Endothelial cell of umbilical vein (primary cell): ENCODE results near the gene ATAD2B.

Experiments
- EZH2 ChIP-seq: IDR thresholded peaks from 2 replicates; pipeline ENCODE4 v1.6.1; 2012; ENCODE audit warnings: borderline replicate concordance, low read depth, mild to moderate bottlenecking, moderate library complexity, low read length, inconsistent platforms; ENCODE audit not compliant: severe bottlenecking
- JUN ChIP-seq: IDR thresholded peaks from 2 replicates; pipeline ENCODE4 v1.6.1; 2011; ENCODE audit warnings: borderline replicate concordance, low read depth; ENCODE audit not compliant: insufficient read length, insufficient read depth
- POLR2A ChIP-seq: IDR thresholded peaks from 2 replicates; pipeline ENCODE4 v1.6.1; 2012; ENCODE audit warnings: low read depth, mild to moderate bottlenecking, control low read depth, low read length
- POLR2AphosphoS5 ChIP-seq: IDR thresholded peaks from 2 replicates; pipeline ENCODE4 v1.6.1; 2012; ENCODE audit warnings: low read depth, mild to moderate bottlenecking, control low read depth, low read length, moderate library complexity; ENCODE audit not compliant: insufficient read depth
- TF ChIP-seq, protein P1 (sequence below), 2 donors: IDR thresholded peaks; 1 replicate in 1 of 2; 2 replicates in 1 of 2; pipeline ENCODE4 v1.5.1; 2011; ENCODE audit warnings: low read length in 2 of 2, mild to moderate bottlenecking in 2 of 2, moderate library complexity in 2 of 2, control low read depth in 1 of 2, inconsistent platforms in 1 of 2, low read depth in 1 of 2; ENCODE audit not compliant: insufficient read depth in 1 of 2; ENCODE audit errors: extremely low read depth in 1 of 2

DNA sequence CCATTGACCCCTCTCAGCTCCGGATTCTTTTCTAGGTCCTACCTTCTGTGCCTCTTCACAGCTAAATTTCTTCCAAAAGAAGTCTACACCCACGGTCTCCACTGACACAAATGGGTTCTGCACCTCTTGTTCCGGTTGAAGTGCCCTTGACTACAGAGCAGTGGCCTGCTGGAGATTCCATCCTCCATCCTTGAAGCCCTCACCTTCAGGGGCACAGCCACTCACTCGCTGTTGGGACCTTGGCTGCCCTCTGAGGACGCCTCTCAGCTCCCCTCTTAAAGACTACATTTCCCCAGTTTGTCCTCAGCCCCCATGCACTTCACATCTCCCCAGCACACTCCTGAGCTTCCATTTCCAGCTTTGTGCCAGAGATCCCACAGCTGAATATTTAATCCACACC lies 226.3 kb downstream of the ATAD2B start:
- TF ChIP-seq, protein P1, sequence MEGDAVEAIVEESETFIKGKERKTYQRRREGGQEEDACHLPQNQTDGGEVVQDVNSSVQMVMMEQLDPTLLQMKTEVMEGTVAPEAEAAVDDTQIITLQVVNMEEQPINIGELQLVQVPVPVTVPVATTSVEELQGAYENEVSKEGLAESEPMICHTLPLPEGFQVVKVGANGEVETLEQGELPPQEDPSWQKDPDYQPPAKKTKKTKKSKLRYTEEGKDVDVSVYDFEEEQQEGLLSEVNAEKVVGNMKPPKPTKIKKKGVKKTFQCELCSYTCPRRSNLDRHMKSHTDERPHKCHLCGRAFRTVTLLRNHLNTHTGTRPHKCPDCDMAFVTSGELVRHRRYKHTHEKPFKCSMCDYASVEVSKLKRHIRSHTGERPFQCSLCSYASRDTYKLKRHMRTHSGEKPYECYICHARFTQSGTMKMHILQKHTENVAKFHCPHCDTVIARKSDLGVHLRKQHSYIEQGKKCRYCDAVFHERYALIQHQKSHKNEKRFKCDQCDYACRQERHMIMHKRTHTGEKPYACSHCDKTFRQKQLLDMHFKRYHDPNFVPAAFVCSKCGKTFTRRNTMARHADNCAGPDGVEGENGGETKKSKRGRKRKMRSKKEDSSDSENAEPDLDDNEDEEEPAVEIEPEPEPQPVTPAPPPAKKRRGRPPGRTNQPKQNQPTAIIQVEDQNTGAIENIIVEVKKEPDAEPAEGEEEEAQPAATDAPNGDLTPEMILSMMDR (IDR thresholded peaks at IDR 0.05; ENCODE audit: extremely low read depth in 1 of 2, insufficient read depth in 1 of 2, low read depth in 1 of 2, low read length in 2 of 2): no peak
- TF ChIP-seq POLR2A (no peak), POLR2AphosphoS5 (no peak), EZH2 (no peak), JUN (no peak)
